ENCODE results near the gene ETV7. TPM values are rescaled to one million over a fixed set of nuclear protein-coding genes. Genes with fewer than 3 reads are reported as not detected.

Gene ETV7
- total and polyA plus RNA-seq, 9 donors: 1.1 to 3.7 (median 1.7) TPM

DNA sequence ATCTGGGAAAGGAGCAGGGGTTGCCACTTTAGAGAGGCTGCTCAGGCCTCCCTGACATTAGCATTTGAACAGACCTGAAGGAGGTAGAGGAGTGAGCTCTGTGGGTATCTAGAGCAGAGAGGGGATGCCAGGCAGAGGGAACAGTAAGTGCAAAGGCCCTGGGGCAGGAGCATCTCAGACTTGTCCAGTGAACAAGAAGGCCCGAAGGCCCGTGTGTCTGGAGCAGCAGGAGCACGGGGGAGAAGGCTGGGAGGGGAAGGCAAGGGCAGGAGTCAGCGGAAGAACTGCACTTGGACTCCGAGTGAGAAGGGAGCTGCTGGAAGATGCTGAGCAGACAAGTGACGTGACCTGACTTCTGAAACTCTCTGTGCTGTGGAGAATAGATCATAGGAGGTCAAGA is 15.4 kb downstream of the ETV7 start:
- H3K9me3 ChIP-seq: no peaks in the 10 kb centered on the region
- no peak for TF ChIP-seq POLR2A (IDR thresholded peaks at IDR 0.05)
- TF ChIP-seq, protein P1, sequence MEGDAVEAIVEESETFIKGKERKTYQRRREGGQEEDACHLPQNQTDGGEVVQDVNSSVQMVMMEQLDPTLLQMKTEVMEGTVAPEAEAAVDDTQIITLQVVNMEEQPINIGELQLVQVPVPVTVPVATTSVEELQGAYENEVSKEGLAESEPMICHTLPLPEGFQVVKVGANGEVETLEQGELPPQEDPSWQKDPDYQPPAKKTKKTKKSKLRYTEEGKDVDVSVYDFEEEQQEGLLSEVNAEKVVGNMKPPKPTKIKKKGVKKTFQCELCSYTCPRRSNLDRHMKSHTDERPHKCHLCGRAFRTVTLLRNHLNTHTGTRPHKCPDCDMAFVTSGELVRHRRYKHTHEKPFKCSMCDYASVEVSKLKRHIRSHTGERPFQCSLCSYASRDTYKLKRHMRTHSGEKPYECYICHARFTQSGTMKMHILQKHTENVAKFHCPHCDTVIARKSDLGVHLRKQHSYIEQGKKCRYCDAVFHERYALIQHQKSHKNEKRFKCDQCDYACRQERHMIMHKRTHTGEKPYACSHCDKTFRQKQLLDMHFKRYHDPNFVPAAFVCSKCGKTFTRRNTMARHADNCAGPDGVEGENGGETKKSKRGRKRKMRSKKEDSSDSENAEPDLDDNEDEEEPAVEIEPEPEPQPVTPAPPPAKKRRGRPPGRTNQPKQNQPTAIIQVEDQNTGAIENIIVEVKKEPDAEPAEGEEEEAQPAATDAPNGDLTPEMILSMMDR (IDR thresholded peaks at IDR 0.05): no peak
- no peak for TF ChIP-seq EP300 (IDR thresholded peaks at IDR 0.05)
- no peak overlapping the region for H3K27ac ChIP-seq
- H3K36me3 ChIP-seq: no peaks in the 10 kb centered on the region
- H3K4me3 ChIP-seq: no peak overlapping the region
- WGBS, 3 donors: 88 to 91% (median 89%) methylated on average over 6 of the region's 6 CpGs
- intact Hi-C loops (cut with DNase I): no loop called here
- H3K27me3 ChIP-seq: no peaks in the 10 kb centered on the region
- H3K4me1 ChIP-seq (ENCODE audit: insufficient read depth): peaks cover 6% of the 10 kb centered on the region
- peak in 1 of 5 donors; percentile 17 for DNase-seq

DNA sequence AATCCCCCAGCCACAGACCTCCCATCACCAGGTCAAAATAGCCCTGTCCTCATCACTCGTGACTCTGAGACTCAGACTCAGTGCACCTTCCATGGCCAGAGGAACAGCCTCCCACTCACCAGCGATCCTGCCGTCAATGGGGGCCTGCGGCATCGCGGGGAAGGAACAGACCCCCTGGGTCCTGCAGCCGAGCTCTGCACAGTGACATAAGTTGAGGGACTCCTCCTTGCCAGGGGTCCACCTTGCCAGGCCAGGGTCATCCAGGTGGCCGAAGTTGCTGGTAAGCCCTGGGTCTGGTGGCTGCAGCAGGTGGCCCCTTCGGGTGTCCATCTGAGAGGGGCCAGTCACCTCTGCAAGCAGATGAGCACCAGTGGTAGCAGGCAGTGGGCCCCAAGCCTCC is 16.3 kb downstream of the ETV7 start:
- H3K4me3 ChIP-seq: no peak overlapping the region
- TF ChIP-seq, protein P1 (IDR thresholded peaks at IDR 0.05): no peak
- TF ChIP-seq POLR2A (IDR thresholded peaks at IDR 0.05) (no peak), EP300 (IDR thresholded peaks at IDR 0.05) (no peak)
- intact Hi-C loops (cut with DNase I): no loop called here
- 90 to 93% (median 92%) methylated on average over 9 of the region's 9 CpGs for WGBS, 3 donors
- DNase-seq: peak in 1 of 5 donors; percentile 26
- H3K4me1 ChIP-seq (ENCODE audit: insufficient read depth): peaks cover 6% of the 10 kb centered on the region
- H3K36me3 ChIP-seq: no peaks in the 10 kb centered on the region
- H3K27me3 ChIP-seq: no peaks in the 10 kb centered on the region
- no peaks in the 10 kb centered on the region for H3K9me3 ChIP-seq
- H3K27ac ChIP-seq: no peak overlapping the region

DNA sequence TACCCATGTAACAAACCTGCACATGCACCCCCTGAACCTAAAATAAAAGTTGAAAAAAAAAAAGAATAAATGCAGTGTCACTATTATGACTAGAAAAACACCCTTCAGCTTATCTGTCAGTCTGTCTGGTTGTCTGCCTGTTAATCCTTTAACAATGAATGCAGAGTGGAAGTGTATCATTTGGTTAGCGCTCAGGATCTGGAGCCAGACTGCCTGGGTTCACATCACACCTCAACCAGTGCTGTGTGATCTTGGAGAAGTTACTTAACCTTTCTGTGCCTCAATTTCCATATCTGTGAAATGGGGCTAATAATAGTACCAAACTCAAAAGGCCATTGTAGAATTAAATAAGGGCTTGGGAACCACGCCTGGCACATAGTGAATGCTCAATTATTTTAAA is 16.8 kb downstream of the ETV7 start:
- H3K36me3 ChIP-seq: no peaks in the 10 kb centered on the region
- DNase-seq: no peak
- no peak overlapping the region for H3K4me3 ChIP-seq
- no peaks in the 10 kb centered on the region for H3K27me3 ChIP-seq
- WGBS, 3 donors: 95 to 99% (median 98%) methylated on average over 2 of the region's 2 CpGs
- H3K27ac ChIP-seq: no peak overlapping the region
- no peak for TF ChIP-seq POLR2A (IDR thresholded peaks at IDR 0.05)
- TF ChIP-seq EP300 (IDR thresholded peaks at IDR 0.05): no peak
- TF ChIP-seq, protein P1 (IDR thresholded peaks at IDR 0.05): no peak
- H3K4me1 ChIP-seq (ENCODE audit: insufficient read depth): peaks cover 6% of the 10 kb centered on the region
- no peaks in the 10 kb centered on the region for H3K9me3 ChIP-seq
- intact Hi-C loops (cut with DNase I): no loop called here

DNA sequence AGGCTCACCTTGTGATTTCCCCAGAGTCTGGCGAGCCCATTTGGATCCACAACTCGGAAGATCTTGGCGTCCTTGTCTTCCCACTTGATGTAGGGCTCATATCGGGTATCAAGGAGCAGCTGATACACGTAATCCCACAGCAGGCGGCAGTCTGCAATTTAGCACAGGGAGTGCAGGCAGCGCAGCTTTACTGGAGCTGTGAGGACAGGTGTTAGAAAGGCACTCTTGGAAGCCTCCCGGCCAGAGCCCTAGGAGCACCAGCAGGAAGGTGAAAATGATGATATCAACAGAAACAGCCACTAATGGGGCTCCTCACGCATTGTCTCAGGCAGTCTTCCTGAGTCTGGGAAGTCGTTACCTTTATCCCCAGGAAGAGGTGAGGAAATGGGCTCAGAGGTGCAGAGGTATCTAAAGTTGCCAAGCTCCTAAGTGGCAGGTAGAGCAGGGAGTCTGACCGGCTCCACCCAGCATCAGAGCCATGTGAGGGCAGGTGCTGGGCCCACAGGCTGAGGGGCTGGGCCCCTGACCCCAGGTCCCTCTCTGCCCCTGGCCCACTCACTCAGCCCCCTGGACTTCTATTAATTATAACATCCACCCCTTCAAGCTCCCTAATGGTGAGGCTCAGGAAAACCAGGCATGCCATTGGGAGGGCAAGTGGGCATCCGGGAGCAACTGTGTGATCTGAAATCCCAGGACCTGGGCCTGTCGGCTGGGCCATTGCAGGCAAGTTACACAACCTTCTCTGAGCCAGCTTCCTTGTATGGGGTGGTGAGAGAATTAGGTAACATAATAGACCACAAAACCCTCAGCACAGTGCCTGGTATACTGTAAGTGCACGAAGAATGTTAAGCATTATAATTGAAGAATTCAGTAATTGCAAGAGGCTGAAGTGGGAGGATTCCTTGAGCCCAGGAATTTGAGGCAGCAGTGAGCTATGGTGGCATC is 18.3 kb downstream of the ETV7 start:
- no peak overlapping the region for H3K27ac ChIP-seq
- intact Hi-C loops (cut with DNase I): no loop called here
- no peaks in the 10 kb centered on the region for H3K36me3 ChIP-seq
- WGBS, 3 donors: 84 to 87% (median 86%) methylated on average over 14 of the region's 14 CpGs
- TF ChIP-seq EP300 (IDR thresholded peaks at IDR 0.05) (no peak), POLR2A (IDR thresholded peaks at IDR 0.05) (no peak)
- TF ChIP-seq, protein P1 (IDR thresholded peaks at IDR 0.05): no peak
- no peaks in the 10 kb centered on the region for H3K4me1 ChIP-seq (ENCODE audit: insufficient read depth)
- H3K27me3 ChIP-seq: no peaks in the 10 kb centered on the region
- H3K9me3 ChIP-seq: no peaks in the 10 kb centered on the region
- peak in 1 of 5 donors; percentile 13 for DNase-seq
- H3K4me3 ChIP-seq: no peak overlapping the region

All from ovary (tissue), 9 donors.